Vagina (tissue), 2 donors: ENCODE measurements around the gene RPS19. TPM values are rescaled to one million over a fixed set of nuclear protein-coding genes. Genes with fewer than 3 reads are reported as not detected.
A peak's percentile ranks its signal among the peaks of the same experiment; 100 is the strongest.

ENCODE experiments used
- DNase-seq, 2 donors: peaks; one replicate each; pipeline ENCODE4 v3.0.0-alpha.2; 2017; ENCODE audit errors: extremely low spot score in 2 of 2
- H3K27ac ChIP-seq: fragments of 200-600 bp; sonication (generic); one replicate; pipeline ENCODE4 v1.5.1; 2019
- H3K27me3 ChIP-seq: fragments of 200-600 bp; sonication (generic); one replicate; pipeline ENCODE4 v1.5.1; 2019
- H3K36me3 ChIP-seq, 2 donors: fragments of 200-600 bp; sonication (generic); one replicate each; pipeline ENCODE4 v1.5.1; 2017 to 2019
- H3K4me1 ChIP-seq: fragments of 200-600 bp; sonication (generic); one replicate; pipeline ENCODE4 v1.5.1; 2019
- H3K4me3 ChIP-seq, 2 donors: fragments of 200-600 bp; sonication (generic); 1 replicate in 1 of 2; 2 replicates in 1 of 2; pipeline ENCODE4 v1.5.1; 2016 to 2019
- H3K9me3 ChIP-seq: fragments of 200-600 bp; sonication (generic); one replicate; pipeline ENCODE4 v1.5.1; 2019
- CTCF ChIP-seq, 3 experiments: fragments of 450-650 bp in 2 of 3; fragments of 200-600 bp in 1 of 3; sonication (generic) in 1 of 3; IDR thresholded peaks; one replicate each; pipeline ENCODE4 v1.5.1; 2017 to 2019; ENCODE audit warnings: antibody characterized with exemption in 3 of 3, mild to moderate bottlenecking in 2 of 3, moderate library complexity in 2 of 3
- POLR2A ChIP-seq, 2 donors: fragments of 450-650 bp; IDR thresholded peaks; one replicate each; pipeline ENCODE4 v1.6.1; 2017; ENCODE audit warnings: antibody characterized with exemption in 2 of 2, mild to moderate bottlenecking in 2 of 2, moderate library complexity in 2 of 2
- POLR2AphosphoS5 ChIP-seq, 2 donors: sonication (generic); formaldehyde crosslinking; IDR thresholded peaks; one replicate each; pipeline ENCODE4 v1.9.0; 2017; ENCODE audit warnings: antibody characterized with exemption in 2 of 2, mild to moderate bottlenecking in 2 of 2, low read depth in 1 of 2; ENCODE audit not compliant: insufficient read depth in 1 of 2
- intact Hi-C: fragments of 100-400 bp; cut with DNase I; formaldehyde crosslinking; loops from one replicate; pipeline ENCODE4 v1.15.1; 2023
- total RNA-seq: library from RNA; depleted of rRNA; stranded (reverse); fragments of >200 nt; gene quantifications from one replicate; pipeline ENCODE4 v1.2.3, GENCODE V29; 2016

Gene RPS19
- total RNA-seq, 1 donor from 2014 or later = 1,554 TPM

- Histone ChIP-seq H3K4me3 (peak overlapping the region; percentile 94 to 95), H3K9me3 (no peaks in the 10 kb centered on the region), H3K4me1 (peaks cover 35% of the 10 kb centered on the region), H3K27me3 (no peaks in the 10 kb centered on the region), H3K27ac (no peak overlapping the region), H3K36me3 (peaks cover 0 to 22% of the 10 kb centered on the region in 2 donors)
- DNase-seq = no peak
- intact Hi-C loops = no loop called here
- TF ChIP-seq POLR2A (IDR thresholded peaks at IDR 0.05) = no peak
- no peak for TF ChIP-seq CTCF (IDR thresholded peaks at IDR 0.05)
- no peak for TF ChIP-seq POLR2AphosphoS5 (IDR thresholded peaks at IDR 0.05; ENCODE audit: insufficient read depth in 1 of 2, low read depth in 1 of 2)
Measured at GRCh38 chr19:41859213-41859617, 840 bp upstream of the RPS19 start.

- no peaks in the 10 kb centered on the region for H3K9me3 ChIP-seq
- H3K36me3 ChIP-seq = peaks cover 0 to 35% of the 10 kb centered on the region in 2 donors
- peaks cover 44% of the 10 kb centered on the region for H3K4me1 ChIP-seq
- H3K27me3 ChIP-seq = no peaks in the 10 kb centered on the region
- peak overlapping the region; percentile 92 for H3K27ac ChIP-seq
- intact Hi-C loops = no loop called here
- TF ChIP-seq POLR2A (IDR thresholded peaks at IDR 0.05) (no peak), CTCF (IDR thresholded peaks at IDR 0.05) (no peak), POLR2AphosphoS5 (IDR thresholded peaks at IDR 0.05; ENCODE audit: insufficient read depth in 1 of 2, low read depth in 1 of 2) (no peak)
- DNase-seq = no peak
- H3K4me3 ChIP-seq = peak overlapping the region; percentile 94 to 95
Measured at GRCh38 chr19:41860419-41861115, 512 bp downstream of the RPS19 start.

- Histone ChIP-seq H3K9me3 (no peaks in the 10 kb centered on the region), H3K4me1 (peaks cover 50% of the 10 kb centered on the region), H3K27me3 (no peaks in the 10 kb centered on the region), H3K4me3 (peak overlapping the region; percentile 94 to 95), H3K27ac (peak overlapping the region; percentile 92), H3K36me3 (peaks cover 0 to 35% of the 10 kb centered on the region in 2 donors)
- TF ChIP-seq POLR2A (IDR thresholded peaks at IDR 0.05) = no peak
- TF ChIP-seq CTCF (IDR thresholded peaks at IDR 0.05) = no peak
- TF ChIP-seq POLR2AphosphoS5 (IDR thresholded peaks at IDR 0.05; ENCODE audit: insufficient read depth in 1 of 2, low read depth in 1 of 2) = no peak
- intact Hi-C loops = no loop called here
- DNase-seq = no peak
Measured at GRCh38 chr19:41861116-41861768, 1.2 kb downstream of the RPS19 start.

GRCh38 chr19:41861846-41862245 lies 1.8 kb downstream of the RPS19 start:
- H3K4me1 ChIP-seq = peaks cover 56% of the 10 kb centered on the region

More at GRCh38 chr19:41861846-41862245, 1.8 kb downstream of the RPS19 start:
- Histone ChIP-seq H3K9me3 (no peaks in the 10 kb centered on the region), H3K36me3 (peaks cover 0 to 35% of the 10 kb centered on the region in 2 donors), H3K27ac (no peak overlapping the region), H3K27me3 (no peaks in the 10 kb centered on the region), H3K4me3 (no peak overlapping the region)
- no peak for DNase-seq
- intact Hi-C loops = no loop called here
- no peak for TF ChIP-seq POLR2AphosphoS5 (IDR thresholded peaks at IDR 0.05; ENCODE audit: insufficient read depth in 1 of 2, low read depth in 1 of 2)
- TF ChIP-seq CTCF (IDR thresholded peaks at IDR 0.05) = no peak
